ENCODE measurements around the gene TBC1D25. TPM values are rescaled to one million over a fixed set of nuclear protein-coding genes. Genes with fewer than 3 reads are reported as not detected.

The TBC1D25 gene
- total and polyA plus RNA-seq, 2 experiments from 2014 or later, result 1.9 to 4.5 TPM

DNA sequence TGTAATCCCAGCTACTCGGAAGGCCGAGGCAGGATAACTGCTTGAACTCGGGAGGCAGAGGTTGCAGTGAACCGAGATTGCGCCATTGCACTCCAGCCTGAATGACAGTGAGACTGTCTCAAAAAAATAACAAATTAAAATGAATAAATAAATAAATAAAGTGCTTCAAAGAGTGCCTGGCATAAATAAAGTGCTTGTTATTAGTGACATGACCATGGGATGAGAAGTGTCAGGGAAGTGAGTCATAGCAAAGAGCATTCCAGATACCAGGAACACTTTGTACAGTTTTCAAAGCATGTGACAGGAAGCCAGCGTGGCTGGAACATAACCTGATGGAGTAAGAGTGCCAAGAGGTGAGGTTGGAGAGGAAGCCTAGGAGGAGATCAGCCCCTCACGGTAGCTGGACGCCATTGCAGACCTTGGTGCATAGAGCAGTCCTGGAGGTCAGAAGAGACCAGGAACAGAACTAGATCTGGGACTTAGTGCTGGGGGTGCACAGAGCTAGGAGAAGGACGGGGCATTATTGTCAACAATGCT lies 51.8 kb downstream of the TBC1D25 start:
- TF ChIP-seq, protein P1, sequence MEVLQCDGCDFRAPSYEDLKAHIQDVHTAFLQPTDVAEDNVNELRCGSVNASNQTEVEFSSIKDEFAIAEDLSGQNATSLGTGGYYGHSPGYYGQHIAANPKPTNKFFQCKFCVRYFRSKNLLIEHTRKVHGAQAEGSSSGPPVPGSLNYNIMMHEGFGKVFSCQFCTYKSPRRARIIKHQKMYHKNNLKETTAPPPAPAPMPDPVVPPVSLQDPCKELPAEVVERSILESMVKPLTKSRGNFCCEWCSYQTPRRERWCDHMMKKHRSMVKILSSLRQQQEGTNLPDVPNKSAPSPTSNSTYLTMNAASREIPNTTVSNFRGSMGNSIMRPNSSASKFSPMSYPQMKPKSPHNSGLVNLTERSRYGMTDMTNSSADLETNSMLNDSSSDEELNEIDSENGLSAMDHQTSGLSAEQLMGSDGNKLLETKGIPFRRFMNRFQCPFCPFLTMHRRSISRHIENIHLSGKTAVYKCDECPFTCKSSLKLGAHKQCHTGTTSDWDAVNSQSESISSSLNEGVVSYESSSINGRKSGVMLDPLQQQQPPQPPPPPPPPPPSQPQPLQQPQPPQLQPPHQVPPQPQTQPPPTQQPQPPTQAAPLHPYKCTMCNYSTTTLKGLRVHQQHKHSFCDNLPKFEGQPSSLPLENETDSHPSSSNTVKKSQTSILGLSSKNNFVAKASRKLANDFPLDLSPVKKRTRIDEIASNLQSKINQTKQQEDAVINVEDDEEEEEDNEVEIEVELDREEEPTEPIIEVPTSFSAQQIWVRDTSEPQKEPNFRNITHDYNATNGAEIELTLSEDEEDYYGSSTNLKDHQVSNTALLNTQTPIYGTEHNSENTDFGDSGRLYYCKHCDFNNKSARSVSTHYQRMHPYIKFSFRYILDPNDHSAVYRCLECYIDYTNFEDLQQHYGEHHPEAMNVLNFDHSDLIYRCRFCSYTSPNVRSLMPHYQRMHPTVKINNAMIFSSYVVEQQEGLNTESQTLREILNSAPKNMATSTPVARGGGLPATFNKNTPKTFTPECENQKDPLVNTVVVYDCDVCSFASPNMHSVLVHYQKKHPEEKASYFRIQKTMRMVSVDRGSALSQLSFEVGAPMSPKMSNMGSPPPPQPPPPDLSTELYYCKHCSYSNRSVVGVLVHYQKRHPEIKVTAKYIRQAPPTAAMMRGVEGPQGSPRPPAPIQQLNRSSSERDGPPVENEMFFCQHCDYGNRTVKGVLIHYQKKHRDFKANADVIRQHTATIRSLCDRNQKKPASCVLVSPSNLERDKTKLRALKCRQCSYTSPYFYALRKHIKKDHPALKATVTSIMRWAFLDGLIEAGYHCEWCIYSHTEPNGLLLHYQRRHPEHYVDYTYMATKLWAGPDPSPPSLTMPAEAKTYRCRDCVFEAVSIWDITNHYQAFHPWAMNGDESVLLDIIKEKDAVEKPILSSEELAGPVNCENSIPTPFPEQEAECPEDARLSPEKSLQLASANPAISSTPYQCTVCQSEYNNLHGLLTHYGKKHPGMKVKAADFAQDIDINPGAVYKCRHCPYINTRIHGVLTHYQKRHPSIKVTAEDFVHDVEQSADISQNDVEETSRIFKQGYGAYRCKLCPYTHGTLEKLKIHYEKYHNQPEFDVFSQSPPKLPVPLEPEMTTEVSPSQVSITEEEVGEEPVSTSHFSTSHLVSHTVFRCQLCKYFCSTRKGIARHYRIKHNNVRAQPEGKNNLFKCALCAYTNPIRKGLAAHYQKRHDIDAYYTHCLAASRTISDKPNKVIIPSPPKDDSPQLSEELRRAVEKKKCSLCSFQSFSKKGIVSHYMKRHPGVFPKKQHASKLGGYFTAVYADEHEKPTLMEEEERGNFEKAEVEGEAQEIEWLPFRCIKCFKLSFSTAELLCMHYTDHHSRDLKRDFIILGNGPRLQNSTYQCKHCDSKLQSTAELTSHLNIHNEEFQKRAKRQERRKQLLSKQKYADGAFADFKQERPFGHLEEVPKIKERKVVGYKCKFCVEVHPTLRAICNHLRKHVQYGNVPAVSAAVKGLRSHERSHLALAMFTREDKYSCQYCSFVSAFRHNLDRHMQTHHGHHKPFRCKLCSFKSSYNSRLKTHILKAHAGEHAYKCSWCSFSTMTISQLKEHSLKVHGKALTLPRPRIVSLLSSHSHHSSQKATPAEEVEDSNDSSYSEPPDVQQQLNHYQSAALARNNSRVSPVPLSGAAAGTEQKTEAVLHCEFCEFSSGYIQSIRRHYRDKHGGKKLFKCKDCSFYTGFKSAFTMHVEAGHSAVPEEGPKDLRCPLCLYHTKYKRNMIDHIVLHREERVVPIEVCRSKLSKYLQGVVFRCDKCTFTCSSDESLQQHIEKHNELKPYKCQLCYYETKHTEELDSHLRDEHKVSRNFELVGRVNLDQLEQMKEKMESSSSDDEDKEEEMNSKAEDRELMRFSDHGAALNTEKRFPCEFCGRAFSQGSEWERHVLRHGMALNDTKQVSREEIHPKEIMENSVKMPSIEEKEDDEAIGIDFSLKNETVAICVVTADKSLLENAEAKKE (CRISPR knock-in tag; IDR thresholded peaks at IDR 0.05), result no peak
- TF ChIP-seq NANOG (IDR thresholded peaks at IDR 0.05; ENCODE audit: borderline replicate concordance), result no peak
- TF ChIP-seq STAT1 (IDR thresholded peaks at IDR 0.05; ENCODE audit: unreplicated experiment), result no peak
- TF ChIP-seq JUNB (IDR thresholded peaks at IDR 0.05; ENCODE audit: unreplicated experiment), result no peak
- TF ChIP-seq EZH2 (IDR thresholded peaks at IDR 0.05; ENCODE audit: low read depth, unreplicated experiment), result no peak
- TF ChIP-seq ZNF331 (CRISPR knock-in tag; IDR thresholded peaks at IDR 0.05; ENCODE audit: low read depth), result no peak
- no peak for TF ChIP-seq ZNF114 (CRISPR knock-in tag; IDR thresholded peaks at IDR 0.05)
- TF ChIP-seq, protein P2, sequence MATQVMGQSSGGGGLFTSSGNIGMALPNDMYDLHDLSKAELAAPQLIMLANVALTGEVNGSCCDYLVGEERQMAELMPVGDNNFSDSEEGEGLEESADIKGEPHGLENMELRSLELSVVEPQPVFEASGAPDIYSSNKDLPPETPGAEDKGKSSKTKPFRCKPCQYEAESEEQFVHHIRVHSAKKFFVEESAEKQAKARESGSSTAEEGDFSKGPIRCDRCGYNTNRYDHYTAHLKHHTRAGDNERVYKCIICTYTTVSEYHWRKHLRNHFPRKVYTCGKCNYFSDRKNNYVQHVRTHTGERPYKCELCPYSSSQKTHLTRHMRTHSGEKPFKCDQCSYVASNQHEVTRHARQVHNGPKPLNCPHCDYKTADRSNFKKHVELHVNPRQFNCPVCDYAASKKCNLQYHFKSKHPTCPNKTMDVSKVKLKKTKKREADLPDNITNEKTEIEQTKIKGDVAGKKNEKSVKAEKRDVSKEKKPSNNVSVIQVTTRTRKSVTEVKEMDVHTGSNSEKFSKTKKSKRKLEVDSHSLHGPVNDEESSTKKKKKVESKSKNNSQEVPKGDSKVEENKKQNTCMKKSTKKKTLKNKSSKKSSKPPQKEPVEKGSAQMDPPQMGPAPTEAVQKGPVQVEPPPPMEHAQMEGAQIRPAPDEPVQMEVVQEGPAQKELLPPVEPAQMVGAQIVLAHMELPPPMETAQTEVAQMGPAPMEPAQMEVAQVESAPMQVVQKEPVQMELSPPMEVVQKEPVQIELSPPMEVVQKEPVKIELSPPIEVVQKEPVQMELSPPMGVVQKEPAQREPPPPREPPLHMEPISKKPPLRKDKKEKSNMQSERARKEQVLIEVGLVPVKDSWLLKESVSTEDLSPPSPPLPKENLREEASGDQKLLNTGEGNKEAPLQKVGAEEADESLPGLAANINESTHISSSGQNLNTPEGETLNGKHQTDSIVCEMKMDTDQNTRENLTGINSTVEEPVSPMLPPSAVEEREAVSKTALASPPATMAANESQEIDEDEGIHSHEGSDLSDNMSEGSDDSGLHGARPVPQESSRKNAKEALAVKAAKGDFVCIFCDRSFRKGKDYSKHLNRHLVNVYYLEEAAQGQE (IDR thresholded peaks at IDR 0.05; ENCODE audit: unreplicated experiment), result no peak
- no peak for TF ChIP-seq EZH2phosphoT487 (IDR thresholded peaks at IDR 0.05; ENCODE audit: unreplicated experiment)
- TF ChIP-seq CREB1 (CRISPR knock-in tag; IDR thresholded peaks at IDR 0.05; ENCODE audit: low read depth), result no peak
- no peak for TF ChIP-seq POLR2AphosphoS5 (IDR thresholded peaks at IDR 0.05; ENCODE audit: low read depth)
- TF ChIP-seq, protein P3, sequence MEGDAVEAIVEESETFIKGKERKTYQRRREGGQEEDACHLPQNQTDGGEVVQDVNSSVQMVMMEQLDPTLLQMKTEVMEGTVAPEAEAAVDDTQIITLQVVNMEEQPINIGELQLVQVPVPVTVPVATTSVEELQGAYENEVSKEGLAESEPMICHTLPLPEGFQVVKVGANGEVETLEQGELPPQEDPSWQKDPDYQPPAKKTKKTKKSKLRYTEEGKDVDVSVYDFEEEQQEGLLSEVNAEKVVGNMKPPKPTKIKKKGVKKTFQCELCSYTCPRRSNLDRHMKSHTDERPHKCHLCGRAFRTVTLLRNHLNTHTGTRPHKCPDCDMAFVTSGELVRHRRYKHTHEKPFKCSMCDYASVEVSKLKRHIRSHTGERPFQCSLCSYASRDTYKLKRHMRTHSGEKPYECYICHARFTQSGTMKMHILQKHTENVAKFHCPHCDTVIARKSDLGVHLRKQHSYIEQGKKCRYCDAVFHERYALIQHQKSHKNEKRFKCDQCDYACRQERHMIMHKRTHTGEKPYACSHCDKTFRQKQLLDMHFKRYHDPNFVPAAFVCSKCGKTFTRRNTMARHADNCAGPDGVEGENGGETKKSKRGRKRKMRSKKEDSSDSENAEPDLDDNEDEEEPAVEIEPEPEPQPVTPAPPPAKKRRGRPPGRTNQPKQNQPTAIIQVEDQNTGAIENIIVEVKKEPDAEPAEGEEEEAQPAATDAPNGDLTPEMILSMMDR (conservative IDR thresholded peaks at IDR 0.05; ENCODE audit: low read depth in 2 of 2), result no peak
- no peaks in the 10 kb centered on the region for H3K27me3 Mint-ChIP-seq (ENCODE audit: insufficient read depth, low read depth, poor library complexity)
- Histone ChIP-seq H3K27ac (ENCODE audit: low read depth) (no peak overlapping the region), H4K20me1 (replicated peaks; ENCODE audit: insufficient read depth) (no peaks in the 10 kb centered on the region), H3K27me3 (ENCODE audit: insufficient read depth) (no peaks in the 10 kb centered on the region), H3K36me3 (ENCODE audit: insufficient read depth) (no peaks in the 10 kb centered on the region), H3K4me1 (ENCODE audit: insufficient read depth) (no peaks in the 10 kb centered on the region), H3K79me2 (replicated peaks; ENCODE audit: insufficient read depth) (no peaks in the 10 kb centered on the region), H3F3A (replicated peaks; ENCODE audit: low read depth) (no peaks in the 10 kb centered on the region), H3K4me2 (no peak overlapping the region), H3K4me3 (no peak overlapping the region), H3K9me2 (ENCODE audit: insufficient read depth) (no peaks in the 10 kb centered on the region), H2AFZ (no peak overlapping the region)
- H3K9me3 Mint-ChIP-seq, result no peaks in the 10 kb centered on the region
- ATAC-seq (no peak), DNase-seq (ENCODE audit: low spot score) (no peak)
- H3K4me3 Mint-ChIP-seq, result no peak overlapping the region
- H3K36me3 Mint-ChIP-seq (ENCODE audit: low read depth), result no peaks in the 10 kb centered on the region
- H3K4me1 Mint-ChIP-seq, result no peaks in the 10 kb centered on the region
- no peak overlapping the region for H3K27ac Mint-ChIP-seq

All from GM23338 (cell line).